IgD-negative memory B cell (primary cell): ENCODE results near the gene CEBPG. TPM values are rescaled to one million over a fixed set of nuclear protein-coding genes. Genes with fewer than 3 reads are reported as not detected.
A peak's percentile ranks its signal among the peaks of the same experiment; 100 is the strongest.

Source experiments
- H3K27ac Mint-ChIP-seq, 3 donors: one replicate each; pipeline ENCODE4 v1.8.0; 2020 to 2022; ENCODE audit warnings: mild to moderate bottlenecking in 3 of 3, mixed read lengths in 3 of 3, moderate library complexity in 1 of 3
- H3K27me3 Mint-ChIP-seq: one replicate; pipeline ENCODE4 v1.8.0; 2021; ENCODE audit warnings: mixed read lengths
- H3K36me3 Mint-ChIP-seq: one replicate; pipeline ENCODE4 v1.8.0; 2020; ENCODE audit warnings: mild to moderate bottlenecking, mixed read lengths
- H3K4me1 Mint-ChIP-seq, 3 donors: one replicate each; pipeline ENCODE4 v1.8.0; 2020 to 2022; ENCODE audit warnings: mixed read lengths in 3 of 3, mild to moderate bottlenecking in 1 of 3
- H3K4me3 Mint-ChIP-seq, 4 donors: one replicate each; pipeline ENCODE4 v1.8.0; 2020 to 2022; ENCODE audit warnings: mild to moderate bottlenecking in 4 of 4, mixed read lengths in 4 of 4, moderate library complexity in 3 of 4
- H3K9me3 Mint-ChIP-seq, 3 donors: one replicate each; pipeline ENCODE4 v1.8.0; 2020 to 2021; ENCODE audit warnings: mixed read lengths in 3 of 3, mild to moderate bottlenecking in 1 of 3
- polyA plus RNA-seq: library from polyadenylated mRNA; unstranded; fragments of 300-500 nt; fragmentation: Illumina TruSeq; gene quantifications from one replicate; pipeline ENCODE4 v1.2.3, GENCODE V29; 2021

The CEBPG gene
- polyA plus RNA-seq, 1 donor from 2014 or later = 15.2 TPM

DNA sequence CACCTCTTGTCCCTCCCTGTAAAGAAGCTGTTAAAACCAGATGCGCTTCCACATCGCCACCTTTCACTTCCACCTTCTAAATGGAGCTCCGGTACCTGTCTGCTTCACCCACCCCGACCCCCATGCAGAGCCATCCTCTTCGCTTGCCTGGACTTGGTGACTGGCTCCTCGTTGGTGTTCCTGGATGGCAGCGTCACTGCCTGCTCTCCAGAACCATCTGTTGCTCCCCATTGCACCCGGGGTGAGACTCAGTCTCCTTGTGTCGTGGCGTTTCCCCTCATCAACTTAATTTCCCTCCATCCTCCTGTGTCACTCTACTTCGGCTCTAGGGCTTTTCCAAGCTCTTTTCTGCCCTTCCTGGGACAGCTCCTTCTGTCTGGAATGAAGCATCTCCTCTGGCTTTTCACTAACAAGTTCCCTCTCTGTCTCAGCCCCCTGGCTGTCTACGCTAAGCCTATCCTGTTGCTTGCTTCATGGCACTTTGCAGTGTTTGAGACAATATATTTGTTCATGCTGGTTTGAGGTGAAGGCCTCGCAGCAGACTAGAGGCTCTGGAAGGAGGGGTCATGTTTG, 10.3 kb downstream of the CEBPG start:
- H3K4me1 Mint-ChIP-seq = peaks cover 9 to 18% (median 15%) of the 10 kb centered on the region in 3 donors
- no peak overlapping the region for H3K4me3 Mint-ChIP-seq
- no peak overlapping the region for H3K27ac Mint-ChIP-seq
- H3K36me3 Mint-ChIP-seq = peaks cover 1% of the 10 kb centered on the region
- no peaks in the 10 kb centered on the region for H3K9me3 Mint-ChIP-seq
- H3K27me3 Mint-ChIP-seq = no peaks in the 10 kb centered on the region

DNA sequence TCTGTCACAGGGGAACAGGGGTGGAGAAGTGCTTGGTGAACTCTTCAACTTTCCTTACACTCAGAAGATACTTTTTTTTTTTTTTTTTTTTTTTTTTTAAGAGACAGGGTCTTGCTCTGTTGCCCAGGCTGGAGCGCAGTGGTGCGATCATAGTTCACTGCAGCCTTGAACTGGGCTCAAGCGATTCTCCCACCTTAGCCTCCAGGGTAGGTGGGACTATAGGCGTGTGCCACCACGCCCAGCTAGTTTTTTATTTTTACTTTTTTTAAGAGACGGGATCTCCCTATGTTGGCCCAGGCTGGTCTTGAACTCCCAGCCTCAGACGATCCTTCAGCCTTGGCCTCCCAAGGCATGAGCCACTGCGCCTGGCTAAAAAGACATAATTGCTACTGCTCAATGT, 11.5 kb downstream of the CEBPG start:
- Mint-ChIP-seq H3K27ac (no peak overlapping the region), H3K36me3 (peaks cover 1% of the 10 kb centered on the region), H3K27me3 (no peaks in the 10 kb centered on the region), H3K4me3 (no peak overlapping the region), H3K9me3 (no peaks in the 10 kb centered on the region), H3K4me1 (peaks cover 9 to 15% (median 14%) of the 10 kb centered on the region in 3 donors)

DNA sequence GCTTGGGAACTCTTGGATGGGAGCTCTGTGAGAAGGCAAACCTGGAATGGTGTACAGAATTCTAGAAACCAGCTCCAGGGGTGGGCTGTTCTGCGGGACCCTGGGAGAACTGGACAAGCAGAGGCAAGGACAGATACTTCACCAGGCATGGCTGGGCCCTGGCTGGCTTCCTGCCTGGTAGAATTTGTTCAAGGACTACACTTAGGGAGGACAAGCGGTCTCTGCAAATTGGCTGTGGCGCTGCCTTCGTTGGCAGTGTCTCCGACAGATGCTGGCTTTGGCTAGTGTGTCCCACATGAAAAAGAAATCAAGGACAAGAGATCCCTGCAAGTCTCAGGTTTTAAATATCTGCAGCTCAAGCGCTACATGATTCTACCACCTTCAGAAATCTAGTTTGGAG, 12.4 kb downstream of the CEBPG start:
- no peaks in the 10 kb centered on the region for H3K9me3 Mint-ChIP-seq
- no peak overlapping the region for H3K4me3 Mint-ChIP-seq
- H3K4me1 Mint-ChIP-seq = peaks cover 8 to 14% (median 12%) of the 10 kb centered on the region in 3 donors
- peaks cover under 1% of the 10 kb centered on the region for H3K36me3 Mint-ChIP-seq
- peak overlapping the region in 1 of 3 donors; percentile 15 for H3K27ac Mint-ChIP-seq
- H3K27me3 Mint-ChIP-seq = no peaks in the 10 kb centered on the region

DNA sequence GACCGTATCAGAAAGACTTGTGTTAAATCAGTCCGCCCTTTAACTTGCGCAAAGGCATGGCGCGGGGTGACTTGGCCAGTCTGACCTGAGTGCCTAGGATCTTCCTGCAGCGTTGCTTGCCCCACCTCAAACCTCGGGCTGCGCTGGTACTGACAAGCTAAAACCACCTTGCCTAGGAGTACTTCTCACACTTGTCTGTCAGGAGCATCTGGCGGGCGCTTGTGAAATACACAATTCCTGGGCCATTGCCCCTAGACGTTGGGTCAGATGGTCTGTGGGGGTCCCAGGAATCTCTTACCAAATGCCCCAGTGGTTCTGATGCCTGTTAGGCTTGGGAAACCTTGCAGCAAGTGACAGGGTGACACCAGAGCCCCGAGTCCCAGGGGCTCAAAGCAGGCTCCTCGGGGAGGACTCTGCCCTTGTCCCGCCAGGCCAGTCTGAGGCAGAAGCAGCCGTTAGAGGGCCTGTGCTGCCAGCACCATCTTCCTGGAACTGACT, 12.9 kb downstream of the CEBPG start:
- no peaks in the 10 kb centered on the region for H3K27me3 Mint-ChIP-seq

DNA sequence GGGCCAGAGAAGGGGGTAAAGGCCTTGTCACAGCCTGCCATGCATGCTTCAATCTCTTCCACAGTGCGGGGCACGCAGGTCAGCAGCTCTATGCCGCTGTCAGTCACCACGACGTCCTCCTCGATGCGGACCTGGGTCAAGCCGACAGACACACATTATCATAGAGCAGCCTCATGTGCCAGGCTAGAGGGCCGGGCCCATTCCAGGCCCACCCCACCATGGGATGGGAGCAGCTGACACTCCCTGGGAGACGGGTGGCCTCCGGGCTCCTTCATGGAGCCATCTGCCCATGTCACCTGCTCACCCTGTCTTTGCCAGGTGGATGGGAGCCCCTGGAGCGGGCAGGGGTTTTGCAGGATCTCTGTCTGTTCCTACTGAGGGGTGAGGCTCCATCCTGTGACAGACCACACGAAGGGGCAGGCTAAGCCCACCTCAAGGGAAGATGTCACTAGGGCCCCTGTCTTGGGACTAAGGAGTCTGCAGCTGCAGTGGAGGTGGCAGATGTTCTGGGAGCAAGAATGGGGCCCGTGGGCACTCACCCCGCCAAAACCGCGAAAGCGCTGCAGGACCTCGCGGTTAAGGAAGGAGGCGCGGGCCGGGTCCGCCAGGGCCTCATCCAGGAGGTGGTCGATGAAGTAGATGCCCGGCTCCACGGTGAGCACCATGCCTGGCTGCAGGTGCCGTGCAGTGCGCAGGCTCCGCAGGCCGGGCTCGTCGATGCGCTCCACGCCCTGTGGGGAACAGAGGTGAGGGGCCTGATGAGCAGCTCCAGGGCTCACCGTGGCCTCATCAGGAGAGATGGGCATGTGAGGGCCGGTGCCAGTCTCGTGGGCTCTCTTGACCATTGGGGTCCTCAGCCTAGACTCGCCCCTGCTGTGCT, 14.1 kb downstream of the CEBPG start:
- H3K27me3 Mint-ChIP-seq = no peaks in the 10 kb centered on the region
- no peak overlapping the region for H3K4me3 Mint-ChIP-seq
- H3K4me1 Mint-ChIP-seq = peaks cover 3 to 5% (median 5%) of the 10 kb centered on the region in 3 donors
- no peaks in the 10 kb centered on the region for H3K36me3 Mint-ChIP-seq
- no peaks in the 10 kb centered on the region for H3K9me3 Mint-ChIP-seq
- H3K27ac Mint-ChIP-seq = no peak overlapping the region

More for the DNA sequence above, 12.9 kb downstream of the CEBPG start:
- Mint-ChIP-seq H3K9me3 (no peaks in the 10 kb centered on the region), H3K4me3 (no peak overlapping the region), H3K36me3 (no peaks in the 10 kb centered on the region), H3K27ac (no peak overlapping the region), H3K4me1 (peaks cover 5 to 12% (median 10%) of the 10 kb centered on the region in 3 donors)

DNA sequence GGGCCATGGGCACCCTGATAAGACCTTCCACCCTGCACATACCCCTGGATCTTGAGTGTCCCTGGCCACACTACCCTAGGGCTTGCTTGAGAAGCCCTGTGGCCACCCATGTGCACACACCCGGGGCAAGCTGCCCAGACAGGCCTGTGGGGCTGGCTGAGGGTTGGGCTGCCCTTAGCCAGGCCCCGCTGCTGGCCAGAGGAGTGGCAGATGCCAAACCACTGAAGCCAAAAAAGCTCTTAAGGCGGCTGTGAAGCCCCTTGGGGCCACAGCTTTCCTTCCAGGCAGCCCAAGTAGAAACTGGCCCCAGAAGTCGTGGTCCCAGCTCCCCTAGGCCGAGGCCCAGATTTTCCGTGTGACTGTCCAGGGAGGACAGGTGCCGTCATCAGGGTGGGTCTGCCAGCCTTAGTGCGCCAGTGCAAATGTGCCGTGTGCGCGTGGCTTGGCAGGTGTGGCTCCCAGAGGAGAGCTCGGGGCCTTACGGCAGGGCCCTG, 14.8 kb downstream of the CEBPG start:
- no peak overlapping the region for H3K4me3 Mint-ChIP-seq
- no peaks in the 10 kb centered on the region for H3K36me3 Mint-ChIP-seq
- H3K27ac Mint-ChIP-seq = no peak overlapping the region
- H3K4me1 Mint-ChIP-seq = peaks cover under 1 to 5% (median 3%) of the 10 kb centered on the region in 3 donors
- no peaks in the 10 kb centered on the region for H3K27me3 Mint-ChIP-seq
- H3K9me3 Mint-ChIP-seq = no peaks in the 10 kb centered on the region

DNA sequence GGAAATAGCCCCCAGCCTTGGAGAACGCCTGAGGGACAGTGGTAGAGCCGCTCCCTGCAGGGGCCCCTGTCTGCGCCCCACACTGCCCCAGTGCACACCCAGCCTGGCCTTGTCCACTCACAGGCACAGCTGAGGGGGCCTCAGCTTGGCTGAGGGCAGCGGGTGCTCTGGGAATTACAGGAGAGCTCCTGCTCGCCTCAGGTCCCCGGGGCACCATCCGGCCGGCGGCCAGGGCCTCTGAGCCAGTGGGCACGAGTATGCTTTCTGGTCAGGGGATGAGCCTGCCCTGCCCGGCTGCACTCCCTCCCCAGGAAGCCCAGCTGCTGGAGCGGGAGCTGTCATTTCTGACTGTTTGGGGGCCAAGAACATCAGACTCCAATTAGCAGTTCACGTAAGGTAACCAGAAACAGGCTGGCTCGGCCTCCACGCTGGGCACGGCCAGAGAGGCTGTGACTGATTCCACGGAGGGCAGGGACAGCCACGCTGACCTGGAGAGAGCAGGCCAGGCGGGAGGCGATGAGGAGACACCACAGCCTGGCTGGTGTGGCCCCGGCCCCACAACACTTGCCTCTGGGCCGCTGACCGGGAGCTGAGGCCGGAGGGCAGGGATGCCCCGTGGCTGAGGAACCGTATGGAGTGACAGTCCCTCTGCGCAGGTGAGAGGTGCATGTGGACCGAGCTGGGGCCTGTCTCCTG, 15.4 kb downstream of the CEBPG start:
- H3K27me3 Mint-ChIP-seq = no peaks in the 10 kb centered on the region
- no peak overlapping the region for H3K27ac Mint-ChIP-seq
- H3K4me1 Mint-ChIP-seq = peaks cover 0 to 5% (median 3%) of the 10 kb centered on the region in 3 donors
- H3K4me3 Mint-ChIP-seq = no peak overlapping the region
- no peaks in the 10 kb centered on the region for H3K36me3 Mint-ChIP-seq
- H3K9me3 Mint-ChIP-seq = no peaks in the 10 kb centered on the region

DNA sequence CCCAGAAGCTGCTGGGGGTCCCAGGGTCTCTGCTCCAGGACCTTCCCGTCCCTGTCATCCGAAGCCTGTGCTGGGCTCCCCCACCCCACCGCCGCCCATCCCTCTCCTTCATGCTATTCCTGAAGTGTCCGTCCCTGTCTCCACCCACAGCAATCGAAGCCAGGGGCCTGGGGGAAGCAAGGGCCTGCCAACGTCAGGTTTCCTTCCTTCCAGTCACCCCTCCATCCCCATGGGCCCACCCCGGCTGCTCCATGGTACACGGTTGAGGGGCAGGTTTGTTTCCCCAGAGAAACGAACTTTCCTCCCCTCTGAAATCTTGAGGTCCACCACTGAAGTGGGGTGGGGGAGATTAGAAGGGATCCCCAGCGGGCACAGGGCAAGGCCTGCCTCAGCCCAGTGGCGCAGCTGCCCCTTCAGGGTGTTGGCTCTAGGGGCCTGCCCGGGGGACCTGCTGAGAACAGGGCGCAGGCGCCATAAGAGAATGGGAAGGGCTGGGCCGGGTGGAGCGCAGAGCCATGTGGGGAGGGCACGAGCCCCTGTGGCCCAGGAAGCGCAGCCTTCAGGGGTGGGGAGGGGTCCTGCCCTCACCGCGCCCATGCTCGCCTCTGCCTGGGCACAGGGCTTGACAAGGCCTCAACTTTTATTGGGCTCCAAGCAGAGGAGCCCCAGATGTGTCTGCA, 16.1 kb downstream of the CEBPG start:
- no peak overlapping the region for H3K4me3 Mint-ChIP-seq
- H3K27me3 Mint-ChIP-seq = no peaks in the 10 kb centered on the region
- peaks cover 0 to 3% (median 0%) of the 10 kb centered on the region in 3 donors for H3K4me1 Mint-ChIP-seq
- H3K27ac Mint-ChIP-seq = no peak overlapping the region
- no peaks in the 10 kb centered on the region for H3K9me3 Mint-ChIP-seq
- no peaks in the 10 kb centered on the region for H3K36me3 Mint-ChIP-seq

DNA sequence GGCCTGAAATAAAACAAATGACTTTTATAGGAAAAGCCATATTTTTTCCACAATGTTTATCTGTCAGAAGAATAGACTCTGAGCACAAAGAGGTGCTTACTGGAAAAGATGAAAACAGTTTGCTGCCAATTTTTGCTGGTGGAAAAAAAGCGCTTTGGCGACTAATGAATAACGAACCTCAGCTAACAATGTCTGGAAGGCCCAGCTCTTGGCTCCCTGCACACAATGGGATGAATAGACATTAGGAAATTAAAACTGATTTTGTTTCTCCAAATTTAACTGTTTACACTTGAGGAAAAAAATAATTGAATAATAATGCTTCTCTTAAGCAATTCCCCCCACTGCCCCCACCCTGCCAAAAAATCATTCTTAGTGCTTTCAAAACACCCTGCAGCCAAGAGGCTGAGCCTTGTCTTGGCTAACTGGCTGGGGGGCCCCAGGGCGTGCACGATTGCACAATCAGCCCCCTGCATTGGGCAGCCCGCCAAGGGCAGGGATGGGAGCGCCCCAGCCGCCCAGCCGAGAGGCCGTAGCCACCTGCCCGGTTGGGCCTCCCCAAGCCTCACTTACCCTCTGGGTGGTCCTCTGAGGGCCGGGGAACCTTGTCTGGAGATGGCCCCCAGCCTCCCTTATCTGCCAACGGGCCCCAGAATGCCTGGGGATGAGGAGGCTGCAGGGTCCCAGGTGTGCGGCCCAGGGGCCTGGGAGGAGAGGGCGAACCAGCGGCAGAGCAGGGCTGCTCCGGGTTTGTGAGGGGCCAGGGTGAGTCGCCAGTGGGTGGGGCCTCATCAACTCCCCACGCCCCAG, 16.8 kb downstream of the CEBPG start:
- no peak overlapping the region for H3K27ac Mint-ChIP-seq
- no peak overlapping the region for H3K4me3 Mint-ChIP-seq
- H3K27me3 Mint-ChIP-seq = no peaks in the 10 kb centered on the region
- H3K9me3 Mint-ChIP-seq = no peaks in the 10 kb centered on the region
- H3K36me3 Mint-ChIP-seq = no peaks in the 10 kb centered on the region
- peaks cover 0 to under 1% (median 0%) of the 10 kb centered on the region in 3 donors for H3K4me1 Mint-ChIP-seq

DNA sequence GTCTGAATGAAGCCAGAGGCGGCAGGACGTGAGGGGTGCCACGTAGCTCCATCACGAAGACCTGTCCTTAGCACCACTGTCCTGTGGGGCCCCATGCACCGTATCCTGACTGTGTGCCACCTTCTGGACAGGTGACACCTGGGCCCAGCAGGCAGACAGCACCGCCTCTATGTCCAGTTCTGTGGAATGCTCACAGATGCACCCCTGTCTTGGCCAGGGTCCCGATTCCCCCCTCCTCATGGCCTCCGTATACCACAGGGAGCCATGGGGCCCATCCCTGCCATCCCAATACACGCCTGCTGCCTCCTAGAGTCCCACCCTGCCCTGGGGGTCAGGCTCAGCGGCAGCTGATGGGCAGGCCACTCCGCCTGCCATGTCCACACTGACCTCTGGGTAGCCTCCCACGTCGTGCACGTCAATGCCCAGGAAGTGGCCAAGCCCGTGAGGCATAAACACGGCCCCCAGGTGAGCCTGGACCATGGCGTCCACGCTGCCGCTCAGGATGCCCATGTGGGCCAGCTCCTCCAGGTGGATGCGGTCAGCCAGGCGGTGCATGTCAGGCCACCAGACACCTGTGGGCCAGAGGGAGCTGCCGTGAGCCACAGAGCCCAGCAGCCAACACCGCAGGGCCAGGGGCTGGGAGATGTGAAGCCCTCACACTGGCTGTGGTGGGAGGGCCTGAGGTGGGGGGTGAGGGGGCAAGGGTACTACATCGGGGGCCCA, 17.6 kb downstream of the CEBPG start:
- Mint-ChIP-seq H3K4me1 (no peaks in the 10 kb centered on the region), H3K9me3 (no peaks in the 10 kb centered on the region), H3K27ac (no peak overlapping the region)

DNA sequence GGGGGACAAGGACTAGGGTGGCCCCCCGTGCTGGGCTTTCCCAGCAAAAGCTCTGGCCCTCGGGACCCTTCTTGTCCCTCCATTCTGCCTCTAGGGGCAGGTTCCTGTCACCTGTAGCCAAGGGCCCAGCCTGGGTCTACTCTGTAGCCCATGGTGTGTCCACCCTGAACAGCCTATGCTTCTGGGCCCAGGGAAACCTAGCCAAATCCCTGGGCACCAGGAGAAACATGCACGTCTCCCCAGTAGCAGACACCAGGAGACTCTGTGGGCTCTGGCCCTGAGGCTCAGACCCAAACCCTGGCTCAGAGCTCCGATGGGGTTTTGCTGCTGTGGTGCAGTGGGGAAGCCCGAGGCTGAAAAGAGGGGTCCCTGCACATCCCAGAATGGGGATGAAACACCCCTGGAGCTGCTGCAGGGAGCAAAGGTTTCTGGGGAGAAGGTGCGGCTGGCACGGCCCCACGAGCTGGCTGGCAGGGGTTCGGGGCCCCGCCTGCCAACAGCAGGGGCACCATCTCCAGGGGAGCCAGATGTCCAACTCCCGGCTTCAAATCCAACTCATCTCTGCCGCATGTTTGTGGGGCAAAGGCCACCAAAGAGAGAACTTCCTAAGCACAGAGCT, 18.2 kb downstream of the CEBPG start:
- H3K27me3 Mint-ChIP-seq = no peaks in the 10 kb centered on the region
- no peaks in the 10 kb centered on the region for H3K36me3 Mint-ChIP-seq
- no peak overlapping the region for H3K4me3 Mint-ChIP-seq
- H3K27ac Mint-ChIP-seq = no peak overlapping the region
- no peaks in the 10 kb centered on the region for H3K4me1 Mint-ChIP-seq
- no peaks in the 10 kb centered on the region for H3K9me3 Mint-ChIP-seq

More for the DNA sequence above, 17.6 kb downstream of the CEBPG start:
- Mint-ChIP-seq H3K4me3 (no peak overlapping the region), H3K36me3 (no peaks in the 10 kb centered on the region), H3K27me3 (no peaks in the 10 kb centered on the region)

DNA sequence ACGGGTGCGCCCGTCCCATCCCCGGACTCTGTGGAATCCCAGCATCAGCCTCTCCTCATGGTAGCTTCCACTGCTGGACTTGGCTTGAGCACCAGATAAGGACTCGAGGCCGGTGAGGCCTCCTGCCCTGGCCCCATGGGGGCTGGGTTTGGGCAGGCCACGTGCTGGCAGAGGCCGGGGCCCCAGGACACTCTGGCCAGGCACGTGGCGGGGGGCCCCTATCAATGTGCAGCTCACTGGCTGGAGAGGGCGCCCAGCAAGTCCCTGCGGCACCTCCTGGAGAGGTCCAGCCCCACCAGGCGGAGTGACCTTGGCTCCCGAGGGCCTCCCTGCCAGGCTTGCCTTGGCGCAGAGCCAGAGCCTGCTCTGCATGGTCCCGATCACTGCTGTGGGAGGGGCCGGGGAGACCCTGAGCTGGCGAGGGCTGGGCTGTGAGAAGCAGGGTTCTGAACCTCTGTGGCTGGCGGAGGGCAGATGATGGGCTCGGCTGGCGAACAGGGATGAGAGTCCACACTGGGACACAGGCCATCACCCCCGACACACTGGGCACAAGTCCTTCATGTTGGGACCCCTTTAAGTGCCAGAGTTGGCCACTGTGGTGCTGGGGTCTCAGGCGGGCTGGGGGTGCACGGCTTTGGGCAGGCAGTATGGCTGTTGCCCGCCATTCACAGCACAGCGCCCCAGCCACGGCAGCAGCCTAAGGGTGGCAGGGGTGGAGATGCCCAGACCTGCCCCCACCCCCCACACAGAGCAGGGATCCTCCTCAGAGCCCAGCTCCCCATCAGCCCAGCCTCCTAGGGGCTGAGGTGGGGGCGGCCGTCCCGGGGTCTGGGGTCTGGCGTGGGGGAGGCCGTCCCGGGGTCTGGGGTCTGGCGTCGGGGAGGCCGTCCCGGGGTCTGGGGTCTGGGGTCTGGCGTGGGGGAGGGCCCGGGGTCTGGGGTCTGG, 19.1 kb downstream of the CEBPG start:
- no peaks in the 10 kb centered on the region for H3K36me3 Mint-ChIP-seq
- H3K4me3 Mint-ChIP-seq = no peak overlapping the region
- no peaks in the 10 kb centered on the region for H3K4me1 Mint-ChIP-seq
- H3K27ac Mint-ChIP-seq = peak overlapping the region in 1 of 3 donors; percentile 67
- no peaks in the 10 kb centered on the region for H3K9me3 Mint-ChIP-seq
- H3K27me3 Mint-ChIP-seq = no peaks in the 10 kb centered on the region
